Stimulated activated CD4-positive, alpha-beta T cell treated with anti-CD3 and anti-CD28 coated beads, Interleukin-4, amount 100 ng/mL, for 24 hours (primary cell): Measurements from ENCODE around the gene PHF24.
"Not testable (repeated sequence)": the region's sequence is repeated elsewhere in the genome, so short reads cannot be mapped to it uniquely, and the experiment has no call there.

Experiments
- DNase-seq: peaks from one replicate; pipeline ENCODE4 v3.0.0-alpha.2; 2020

PHF24 gene

DNA sequence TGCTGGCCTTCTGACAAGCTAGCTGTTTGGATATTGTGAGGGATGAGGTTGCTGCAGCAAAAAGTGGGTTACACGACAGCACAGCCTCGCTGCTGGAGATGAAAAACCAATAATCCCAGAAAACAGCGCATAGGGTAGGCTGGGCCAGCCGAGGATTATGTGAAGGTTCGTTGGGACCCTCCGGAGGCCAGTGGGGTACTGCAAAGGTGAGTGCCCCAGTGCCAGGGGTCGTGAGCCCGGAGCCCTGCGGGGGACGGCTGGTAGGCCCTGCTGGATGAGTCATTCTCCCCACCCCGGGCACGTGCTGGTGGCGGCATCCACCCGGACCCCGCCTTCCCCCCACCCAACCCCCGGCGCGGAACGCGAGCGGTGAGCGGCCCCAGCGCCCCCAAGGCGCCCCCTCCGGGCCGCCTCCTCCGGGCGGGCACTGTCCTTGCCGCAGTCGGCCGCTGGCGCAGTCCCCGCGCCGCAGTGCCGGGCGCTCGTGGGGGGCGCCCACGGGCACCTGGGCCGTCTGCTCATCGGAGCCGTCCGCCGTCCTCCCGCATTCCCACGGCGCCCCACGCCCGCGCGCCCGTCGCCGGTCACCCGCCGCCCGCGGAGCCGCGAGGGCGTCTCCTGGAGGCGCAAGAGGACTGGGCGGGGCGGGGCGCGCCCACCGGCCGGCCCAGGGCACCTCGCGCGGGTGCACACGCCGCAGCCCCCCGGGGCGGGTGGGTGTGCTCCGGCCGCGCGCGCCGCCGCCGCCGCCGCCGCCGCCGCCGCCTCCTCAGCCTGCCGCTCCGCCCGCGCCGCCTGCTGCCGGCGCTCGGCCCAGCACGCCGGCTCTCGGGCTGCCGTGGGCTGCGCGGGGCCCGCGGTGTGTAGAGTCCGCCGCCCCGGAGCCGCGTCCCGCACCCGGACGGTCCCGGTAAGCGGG lies at the start of gene PHF24:
Gene PHF24 (plus strand): TSS at position 794 of the 919 bp plus-strand sequence. CDS start 13,014 bp downstream, outside the sequence.
- peak; percentile 7 for DNase-seq

DNA sequence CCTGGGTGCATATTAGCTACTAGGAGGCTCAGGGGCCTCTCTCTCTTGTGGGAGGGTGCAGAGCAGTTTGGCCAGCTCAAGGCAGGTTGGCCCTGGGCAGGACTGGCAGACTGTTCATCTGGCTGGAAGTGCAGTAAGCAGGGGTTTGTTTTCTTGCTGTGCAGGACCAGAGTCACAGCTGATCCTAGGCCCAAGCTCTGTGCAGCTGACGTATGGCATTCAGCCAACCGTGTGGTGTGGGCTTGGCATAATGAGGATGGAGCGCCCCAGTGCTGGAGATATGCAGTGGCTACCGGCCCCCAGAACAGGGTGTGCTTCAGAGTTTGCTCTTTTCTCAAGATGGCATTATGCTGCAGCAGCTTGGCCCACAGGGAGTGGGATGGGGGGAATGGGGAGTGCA lies 31.0 kb upstream of the PHF24 start:
- no peak for DNase-seq

DNA sequence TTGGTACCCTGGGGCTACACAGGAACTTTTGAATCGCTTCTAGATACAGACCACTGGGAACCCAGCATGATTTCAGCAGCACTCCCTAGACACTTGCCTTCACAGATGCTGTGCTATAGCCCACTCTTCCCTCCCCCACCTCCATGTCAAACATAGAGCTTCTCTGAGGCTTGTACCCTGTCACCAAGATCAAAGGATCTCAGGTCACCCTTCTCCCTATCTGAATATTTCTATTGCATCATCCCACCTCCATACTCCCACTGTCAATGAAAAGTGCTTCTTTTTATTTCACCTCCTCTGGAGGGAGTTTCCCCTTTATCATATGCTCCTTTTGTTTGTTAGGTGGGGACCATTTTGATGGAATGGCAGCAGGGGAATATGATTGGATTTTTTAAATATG lies 29.2 kb upstream of the PHF24 start:
- DNase-seq: peak; percentile 6

DNA sequence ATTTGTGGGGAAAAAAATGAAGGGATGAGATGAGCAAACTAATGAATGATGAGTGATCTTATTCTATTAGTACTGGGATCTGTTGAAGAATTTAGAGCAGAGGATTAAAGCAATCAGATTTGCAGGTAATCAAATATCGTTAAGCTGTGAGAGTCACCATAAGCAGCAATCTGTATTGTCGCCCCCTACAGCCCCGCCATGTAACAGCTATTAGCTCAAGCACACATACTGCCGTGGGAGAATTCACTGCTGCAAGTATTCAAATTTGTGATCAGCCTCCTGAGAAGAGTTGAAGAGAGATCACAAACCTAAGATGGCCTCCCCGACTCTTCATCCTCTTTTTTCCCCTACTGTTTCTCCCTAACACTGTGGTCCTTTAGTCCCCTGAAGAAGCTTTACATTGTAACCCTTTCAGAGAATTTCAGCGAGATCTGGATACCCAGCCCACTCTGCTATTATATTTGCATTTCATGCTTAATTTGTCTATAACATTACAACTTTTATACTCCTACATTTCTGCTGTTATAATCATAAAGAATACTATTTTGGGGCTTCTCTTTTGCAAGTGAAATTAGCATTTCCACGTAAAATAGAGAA lies 28.5 kb upstream of the PHF24 start:
- DNase-seq: peak; percentile 29

DNA sequence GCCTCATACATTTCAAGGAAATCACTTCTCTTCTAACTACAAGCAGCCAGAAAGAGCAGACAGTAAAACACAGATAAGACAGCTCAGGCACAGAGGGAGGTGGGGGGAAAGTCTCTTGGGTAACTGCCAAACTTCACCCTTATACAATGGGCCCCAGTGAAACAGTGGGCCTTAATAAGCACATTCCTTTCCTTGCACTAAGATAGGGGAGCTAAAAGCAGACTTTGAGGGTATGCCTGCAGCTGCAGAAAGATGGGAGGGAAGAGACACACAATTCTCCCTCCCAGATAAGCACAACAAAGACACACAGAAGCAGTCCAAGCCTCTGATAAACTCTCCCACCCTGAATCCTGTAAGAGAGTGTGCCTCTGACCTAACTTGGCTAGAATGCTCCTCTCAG lies 18.1 kb upstream of the PHF24 start:
- DNase-seq: not testable (repeated sequence)

DNA sequence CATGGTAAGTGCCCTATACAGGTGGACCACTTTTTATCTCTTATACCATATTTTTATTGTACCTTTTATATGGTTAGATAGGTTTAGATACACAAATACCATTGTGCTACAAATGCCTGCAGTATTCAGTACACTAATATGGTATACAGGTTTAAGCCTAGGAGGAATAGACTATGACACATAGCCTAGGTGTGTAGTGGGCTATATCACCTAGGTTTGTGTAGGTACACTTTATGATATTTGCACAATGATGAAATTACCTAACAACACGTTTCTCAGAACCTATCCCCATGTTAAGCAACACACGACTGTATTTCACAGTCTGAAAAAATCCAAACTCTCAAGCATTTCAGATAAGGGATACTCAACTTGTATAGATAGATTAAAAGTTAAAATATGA lies 9.6 kb upstream of the PHF24 start:
- no peak for DNase-seq

DNA sequence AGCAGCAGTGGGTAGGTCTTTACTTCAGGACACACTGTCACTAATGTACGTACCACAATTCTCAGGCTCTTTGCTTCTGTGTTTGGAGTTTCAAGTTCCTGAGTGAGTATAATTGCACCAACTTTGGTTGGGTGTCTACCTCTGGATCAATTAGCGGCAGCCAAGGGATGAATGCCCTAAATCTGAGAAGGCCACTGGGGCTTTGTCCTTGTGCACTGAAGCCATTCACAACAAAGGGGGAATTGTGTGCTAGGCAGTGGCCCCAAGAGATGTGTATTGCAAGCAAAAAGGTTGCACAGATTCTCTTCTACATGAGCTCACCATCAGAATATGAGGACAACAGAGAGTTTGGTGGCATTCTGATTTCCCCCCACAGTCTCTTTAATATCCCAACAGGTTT lies 3.9 kb upstream of the PHF24 start:
- DNase-seq: no peak

DNA sequence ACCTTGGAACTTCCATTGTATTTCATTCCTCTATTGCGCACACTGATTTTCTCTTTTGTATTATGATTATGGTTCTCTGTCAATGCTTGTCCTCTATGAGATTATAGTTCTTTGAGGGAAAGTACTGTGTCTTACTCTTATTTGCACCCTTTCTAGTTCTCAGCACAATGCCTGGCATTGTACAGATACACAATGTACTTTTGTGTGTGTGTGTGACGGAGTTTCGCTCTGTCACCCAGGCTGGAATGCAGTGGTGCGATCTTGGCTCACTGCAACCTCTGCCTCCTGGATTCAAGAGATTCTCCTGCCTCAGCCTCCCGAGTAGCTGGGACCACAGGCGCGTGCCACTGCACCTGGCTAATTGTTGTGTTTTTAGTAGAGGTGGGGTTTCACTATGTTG lies 2.0 kb upstream of the PHF24 start:
- DNase-seq: not testable (repeated sequence)

DNA sequence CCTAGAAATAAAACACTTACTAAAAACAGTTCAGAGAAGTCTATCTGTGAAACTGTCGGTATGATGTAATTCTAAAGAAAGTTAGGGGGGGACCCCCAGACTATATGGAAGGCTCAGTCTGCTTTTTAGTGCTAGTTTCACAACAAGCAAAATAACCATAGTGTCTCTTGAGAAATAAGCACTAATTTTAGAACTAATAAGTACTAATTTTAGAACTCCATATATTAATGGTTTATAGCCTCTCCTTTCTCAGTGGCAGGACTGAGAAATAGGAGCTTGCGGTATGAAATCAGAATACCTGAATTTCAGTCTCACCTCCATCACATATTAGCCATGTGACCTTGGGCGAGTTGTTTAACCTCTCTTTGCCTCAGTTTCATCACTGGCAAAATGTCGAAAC lies 1.4 kb upstream of the PHF24 start:
- DNase-seq: no peak

DNA sequence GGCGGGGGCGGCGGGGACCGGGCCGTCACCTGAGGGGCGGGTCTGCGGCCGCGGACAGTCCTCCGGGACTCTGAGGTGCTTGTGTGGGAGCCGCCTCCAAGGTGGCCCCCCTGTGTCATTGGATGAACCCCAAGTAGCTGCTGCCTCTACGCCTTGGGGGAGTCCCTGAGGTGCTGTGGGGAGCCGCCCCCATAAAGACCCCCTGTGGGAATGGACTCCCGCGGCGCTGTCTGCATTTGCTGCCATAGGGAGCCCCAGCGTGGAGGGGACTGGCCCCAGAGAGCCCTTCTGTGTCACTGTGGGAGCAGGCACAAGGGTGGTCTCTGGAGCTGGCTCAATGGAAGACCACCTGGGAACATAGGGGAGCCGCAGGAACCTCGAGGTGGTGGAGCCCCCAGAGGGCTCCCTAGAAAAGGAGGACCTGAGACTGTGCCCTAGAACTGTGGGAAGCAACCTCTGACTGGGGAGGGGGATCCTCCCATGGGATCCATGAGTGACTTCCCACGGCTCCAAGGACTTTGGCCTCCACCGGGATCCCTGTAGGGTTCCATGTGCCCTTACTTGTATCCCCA lies 412 bp downstream of the PHF24 start:
- no peak for DNase-seq

DNA sequence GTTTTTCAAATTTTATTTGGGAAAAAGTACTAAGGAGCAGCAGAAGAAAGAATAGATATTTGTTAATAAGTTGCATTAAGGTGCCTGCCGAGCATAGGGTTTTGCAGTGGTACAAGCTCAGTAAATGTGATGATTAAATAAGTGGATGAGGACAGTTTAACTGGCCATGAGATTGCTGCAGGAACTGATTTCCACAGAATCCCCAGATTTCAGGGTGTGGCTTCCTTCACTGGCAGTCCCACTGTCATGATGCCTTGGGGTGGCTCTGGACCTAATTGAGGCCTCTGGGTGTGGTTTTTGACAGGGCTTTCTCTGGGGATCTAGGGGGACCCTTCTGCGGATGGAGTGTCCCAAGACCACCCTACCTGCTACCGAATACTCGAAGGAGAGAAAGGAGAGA lies 1.4 kb downstream of the PHF24 start:
- DNase-seq: no peak

DNA sequence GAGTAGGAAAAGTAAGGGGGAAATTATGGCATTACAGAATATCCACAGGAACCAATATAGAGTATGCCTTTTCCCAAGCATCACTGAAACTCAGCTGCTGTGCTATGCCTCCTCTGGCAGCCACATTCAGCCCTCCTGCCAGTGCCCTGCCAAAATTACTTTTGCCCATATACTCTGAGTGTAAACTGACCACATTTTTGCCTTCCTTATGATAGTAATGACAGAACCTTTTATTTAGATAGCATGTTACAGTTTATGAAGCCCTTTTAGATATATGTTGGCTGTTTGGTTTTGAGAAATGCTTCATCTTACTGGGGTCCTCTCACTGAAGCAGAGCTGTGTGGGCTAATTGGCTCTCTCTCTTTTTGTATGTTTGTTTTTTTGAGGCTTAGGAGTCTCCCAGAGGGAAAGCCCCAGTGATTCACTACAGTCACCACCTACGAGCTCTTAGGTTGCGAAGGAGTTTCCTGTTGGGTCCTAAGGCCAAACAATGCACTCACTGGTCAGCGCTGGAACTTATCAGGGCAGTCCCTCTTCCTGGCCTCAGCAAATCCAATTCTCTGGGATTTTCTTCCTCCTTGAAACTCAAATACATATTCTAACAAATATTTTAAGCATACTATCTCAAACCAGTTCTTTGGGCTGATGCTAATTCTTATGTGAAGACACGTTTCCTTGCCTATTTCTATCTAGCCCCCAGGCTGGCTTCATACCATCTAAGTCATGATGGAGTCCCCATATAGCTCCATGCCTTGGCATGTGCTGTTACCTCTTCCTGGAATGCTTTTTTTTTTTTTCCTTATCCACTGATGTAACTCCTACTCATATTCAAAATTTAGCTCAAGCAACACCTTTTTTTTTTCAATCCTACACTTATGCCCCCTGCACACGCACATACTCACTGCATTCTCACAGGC lies 3.7 kb downstream of the PHF24 start:
- DNase-seq: peak; percentile 39

DNA sequence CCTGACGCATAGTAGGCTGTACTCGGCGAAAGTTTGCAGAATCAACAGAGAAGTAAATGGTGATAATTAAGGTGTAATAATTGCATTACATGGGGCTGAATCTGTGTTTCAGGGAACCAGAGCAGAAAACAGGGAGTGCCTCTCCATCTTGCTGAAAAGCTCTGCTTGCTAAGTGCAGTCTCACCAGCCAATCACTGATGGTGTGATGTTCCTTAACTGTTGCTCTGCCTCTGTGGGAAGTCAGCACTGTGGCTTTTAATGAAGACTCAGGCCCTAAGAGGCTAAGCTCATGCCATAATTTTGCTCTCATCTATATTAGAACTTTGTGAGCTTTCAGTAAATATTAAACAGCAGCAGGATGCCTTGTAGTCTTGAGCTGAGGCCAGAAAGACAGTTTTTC lies 4.5 kb downstream of the PHF24 start:
- DNase-seq: no peak

DNA sequence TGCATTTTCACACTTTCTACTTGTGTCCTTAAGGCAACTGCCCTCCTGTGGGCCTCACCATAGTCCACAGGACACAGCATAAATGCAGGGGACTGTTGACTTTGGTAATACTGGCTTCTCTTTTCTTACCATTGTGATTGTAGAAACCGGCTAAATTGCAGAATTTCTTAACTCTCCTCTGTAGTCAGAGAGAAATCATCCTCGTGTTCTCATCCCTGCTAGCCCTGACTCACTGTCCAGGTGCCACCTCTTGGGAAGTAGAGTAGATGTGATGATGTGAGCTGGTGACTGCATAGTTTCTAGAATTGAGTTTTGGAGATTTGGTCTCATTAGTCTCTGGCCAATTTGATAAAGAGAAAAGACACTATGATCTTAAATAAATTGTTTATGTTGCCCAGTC lies 5.5 kb downstream of the PHF24 start:
- DNase-seq: no peak

DNA sequence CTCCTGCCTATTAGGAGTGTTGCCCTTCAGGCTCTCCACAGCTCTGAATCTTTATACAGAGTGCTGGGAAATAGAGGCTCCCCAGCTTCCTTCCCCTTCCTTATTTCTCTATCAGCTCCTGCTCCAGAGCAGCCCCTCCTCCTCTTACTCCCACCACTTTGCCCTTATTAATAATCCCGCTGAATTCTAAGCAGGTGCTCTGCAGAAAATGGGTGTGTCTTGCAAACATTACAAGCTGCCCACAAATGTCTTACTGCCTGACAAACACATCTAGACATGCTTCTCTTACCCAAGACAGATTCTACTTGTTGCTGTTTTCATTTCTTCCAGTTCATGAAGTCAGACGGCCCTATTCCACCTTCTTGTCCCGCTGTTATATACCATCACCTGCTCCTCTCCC lies 6.4 kb downstream of the PHF24 start:
- no peak for DNase-seq

DNA sequence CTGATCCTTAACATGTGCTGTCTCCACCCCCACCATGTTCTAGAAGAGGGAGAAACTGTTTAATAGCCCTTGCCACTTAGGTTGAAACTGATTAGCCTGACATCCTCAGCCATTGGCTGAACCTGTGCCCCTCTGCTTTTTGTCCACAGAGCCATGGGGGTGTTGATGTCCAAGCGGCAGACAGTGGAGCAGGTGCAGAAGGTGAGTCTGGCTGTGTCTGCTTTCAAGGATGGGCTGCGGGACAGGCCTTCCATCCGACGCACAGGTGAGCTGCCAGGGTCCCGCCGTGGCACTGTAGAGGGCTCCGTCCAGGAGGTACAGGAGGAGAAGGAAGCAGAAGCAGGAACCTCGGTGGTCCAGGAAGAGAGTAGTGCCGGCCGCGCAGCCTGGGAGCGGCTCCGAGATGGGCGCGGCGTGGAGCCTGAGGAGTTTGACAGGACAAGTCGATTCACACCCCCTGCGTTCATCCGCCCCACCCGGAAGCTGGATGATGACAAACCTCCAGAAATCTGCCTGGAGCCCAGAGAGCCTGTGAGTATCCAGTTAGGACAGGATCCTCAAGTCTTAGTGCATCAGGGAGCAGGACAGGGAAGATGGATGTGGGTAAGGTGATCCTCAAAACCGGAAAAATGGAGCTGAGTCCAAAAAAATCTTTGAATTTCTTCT lies 13.2 kb downstream of the PHF24 start:
- DNase-seq: no peak

DNA sequence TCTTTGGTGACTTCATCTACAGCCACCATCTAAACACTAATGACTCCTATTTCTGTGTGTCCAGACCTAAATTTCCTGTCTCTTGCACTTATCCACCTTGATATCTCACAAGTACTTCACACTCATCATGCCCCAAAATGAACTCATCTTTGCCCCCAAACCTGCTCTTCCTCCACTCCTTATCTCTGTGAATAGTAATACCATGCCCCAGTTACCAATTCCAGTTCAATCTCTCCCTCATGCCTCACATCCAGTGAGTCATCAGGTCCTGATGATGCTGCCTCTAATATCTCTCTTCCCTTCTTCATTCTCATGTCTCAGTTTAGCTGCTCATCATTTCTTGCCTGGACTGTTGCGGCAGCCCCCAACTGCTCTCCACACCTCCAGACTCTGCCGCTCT lies 16.6 kb downstream of the PHF24 start:
- no peak for DNase-seq

DNA sequence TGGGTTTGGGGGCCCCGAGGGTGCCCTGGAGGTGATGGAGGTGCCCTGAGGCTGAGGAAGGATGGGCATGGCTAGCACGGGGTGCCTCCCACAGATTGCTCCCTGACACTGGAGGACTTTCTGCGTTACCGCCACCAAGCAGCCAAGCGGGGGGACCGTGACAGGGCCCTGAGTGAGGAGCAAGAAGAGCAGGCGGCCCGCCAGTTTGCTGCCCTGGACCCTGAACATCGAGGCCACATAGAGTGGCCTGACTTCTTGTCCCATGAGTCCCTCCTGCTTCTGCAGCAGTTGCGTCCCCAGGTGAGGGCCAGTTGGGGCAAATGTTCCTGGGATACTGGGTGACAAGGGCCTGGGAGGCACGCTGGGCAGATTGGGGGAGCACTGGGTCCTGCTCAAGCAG lies 18.4 kb downstream of the PHF24 start:
- DNase-seq: no peak

DNA sequence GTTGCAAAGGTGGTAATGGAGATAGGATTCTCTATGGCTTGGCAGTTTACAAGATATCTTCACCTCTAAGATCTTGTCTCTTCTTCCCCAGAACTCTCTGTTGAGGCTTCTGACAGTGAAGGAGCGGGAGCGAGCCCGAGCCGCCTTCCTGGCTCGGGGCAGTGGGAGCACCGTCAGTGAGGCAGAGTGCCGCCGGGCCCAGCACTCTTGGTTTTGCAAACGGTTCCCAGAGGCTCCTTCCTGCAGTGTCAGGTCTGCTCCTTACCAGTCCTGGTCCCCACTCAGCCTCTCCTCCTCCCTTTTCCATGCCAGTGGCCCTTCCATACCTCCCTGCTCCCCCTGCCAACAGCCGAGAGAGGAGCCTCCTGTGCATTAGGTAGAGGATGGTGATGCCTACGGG lies 18.9 kb downstream of the PHF24 start:
- DNase-seq: no peak

DNA sequence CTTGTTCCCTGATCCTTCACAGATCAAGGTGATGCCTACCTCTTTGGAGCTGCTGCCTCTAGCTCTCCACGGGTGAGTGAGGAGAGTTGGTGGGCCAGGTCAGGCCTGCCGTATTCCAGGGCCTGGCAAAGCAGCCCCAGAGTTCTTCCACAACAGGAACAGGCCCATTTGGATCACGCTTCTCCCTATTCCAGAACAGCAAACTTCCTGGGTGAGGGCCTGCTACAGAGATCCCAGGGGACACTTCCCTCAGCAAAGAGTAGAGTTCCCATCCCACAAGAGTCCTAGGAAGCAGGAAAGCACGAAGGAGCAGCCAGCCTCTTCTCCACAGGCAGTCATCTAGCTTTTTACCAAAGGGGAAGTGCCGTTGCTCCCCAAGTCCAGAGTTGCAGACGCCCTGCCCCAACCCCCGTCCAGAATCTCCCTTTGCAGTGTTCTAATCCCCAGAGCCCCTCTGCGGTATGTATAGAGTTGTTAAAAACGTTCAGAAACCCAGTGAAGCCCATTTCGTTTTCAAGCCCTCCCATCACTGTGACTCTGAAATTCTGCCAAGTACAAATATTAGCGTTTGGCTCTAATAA lies 22.2 kb downstream of the PHF24 start:
- no peak for DNase-seq

DNA sequence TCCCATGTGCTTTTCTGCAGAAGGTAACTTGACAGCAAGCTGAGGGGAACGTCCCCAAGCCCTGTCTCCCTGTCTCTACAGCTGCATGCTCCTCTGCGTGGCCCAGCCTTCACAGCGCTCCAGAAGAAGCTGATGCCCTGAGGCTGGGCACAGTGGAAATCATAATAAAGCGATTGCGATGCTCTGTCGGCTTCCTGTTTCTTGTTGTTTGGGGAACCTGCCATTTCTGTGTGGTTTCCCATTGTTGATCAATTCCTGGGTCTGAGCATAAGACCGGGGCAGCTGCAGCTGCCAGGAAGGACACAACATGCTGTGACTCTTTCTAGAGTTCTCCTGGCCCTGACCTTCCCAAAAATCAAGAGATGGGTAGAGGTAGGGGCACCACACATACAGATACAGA lies 24.3 kb downstream of the PHF24 start:
- DNase-seq: no peak

DNA sequence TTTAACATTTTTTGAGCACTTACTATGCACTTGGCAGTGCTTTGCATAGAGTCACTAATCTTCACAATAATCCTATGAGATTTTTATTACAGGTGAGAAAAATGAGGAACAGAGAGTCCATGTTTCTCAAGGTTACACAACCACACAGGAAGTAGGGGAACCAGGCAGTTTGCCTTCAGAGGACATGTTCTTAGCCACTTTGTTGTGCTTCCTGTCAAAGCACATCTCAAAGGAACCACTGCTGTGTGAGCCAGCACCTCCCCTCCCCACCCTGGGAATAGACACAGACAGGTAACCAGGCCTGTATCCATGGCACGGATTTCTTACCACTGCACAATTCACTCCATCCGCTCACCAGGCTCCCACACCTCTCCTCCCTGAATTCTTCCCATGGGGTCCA lies 25.1 kb downstream of the PHF24 start:
- no peak for DNase-seq
